GM19328 (cell line): ENCODE results near the gene SMC6.

Source experiments
- ATAC-seq: cut with Tn5 transposase; IDR thresholded peaks from one replicate; pipeline ENCODE4 v1.9.1; 2021; ENCODE audit warnings: mild to moderate bottlenecking, moderate library complexity; ENCODE audit not compliant: unreplicated experiment

SMC6 gene

GRCh38 chr2:17621781-17622180 is 131.8 kb downstream of the SMC6 start:
- no peak for ATAC-seq

DNA sequence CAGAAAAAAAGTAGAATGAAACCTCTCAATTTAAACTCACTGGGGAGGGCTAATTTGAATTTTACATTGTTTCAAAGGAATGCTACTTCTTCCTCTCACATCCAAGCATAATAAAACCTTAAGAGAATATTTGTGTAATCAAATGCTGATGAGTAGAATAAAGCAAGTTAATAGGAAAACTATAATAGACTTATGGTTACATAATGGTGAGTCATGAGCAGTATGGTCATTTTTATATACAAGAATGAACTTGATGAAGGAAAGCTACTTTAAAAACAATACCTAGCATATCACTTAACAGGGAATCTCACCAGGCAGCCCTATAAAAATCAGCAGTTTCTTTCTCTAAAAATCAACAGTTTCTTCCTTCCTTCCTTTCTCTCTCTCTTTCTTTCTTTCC is 132.8 kb downstream of the SMC6 start:
- no peak for ATAC-seq

- no peak for ATAC-seq
Observed at GRCh38 chr2:17620280-17620679, 133.3 kb downstream of the SMC6 start.

DNA sequence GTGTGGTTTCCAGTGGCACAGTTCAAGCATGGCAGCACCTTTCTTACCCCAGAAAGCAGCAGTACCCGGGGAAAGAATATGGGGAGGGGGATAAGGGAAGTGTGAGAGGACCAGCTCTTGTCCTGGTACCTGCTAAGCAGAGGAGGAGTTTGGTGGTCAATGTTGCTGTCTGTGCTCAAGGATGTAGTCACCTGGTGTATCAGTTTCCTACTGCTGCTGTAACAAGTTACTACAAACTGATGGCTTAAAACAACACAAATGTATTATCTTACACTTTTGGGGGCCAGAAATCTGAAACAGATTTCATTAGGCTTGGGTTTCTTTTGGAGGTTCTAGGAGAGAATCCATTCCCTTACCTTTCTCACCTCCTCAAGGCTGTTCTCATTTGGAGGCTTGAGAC is 135.7 kb downstream of the SMC6 start:
- no peak for ATAC-seq

DNA sequence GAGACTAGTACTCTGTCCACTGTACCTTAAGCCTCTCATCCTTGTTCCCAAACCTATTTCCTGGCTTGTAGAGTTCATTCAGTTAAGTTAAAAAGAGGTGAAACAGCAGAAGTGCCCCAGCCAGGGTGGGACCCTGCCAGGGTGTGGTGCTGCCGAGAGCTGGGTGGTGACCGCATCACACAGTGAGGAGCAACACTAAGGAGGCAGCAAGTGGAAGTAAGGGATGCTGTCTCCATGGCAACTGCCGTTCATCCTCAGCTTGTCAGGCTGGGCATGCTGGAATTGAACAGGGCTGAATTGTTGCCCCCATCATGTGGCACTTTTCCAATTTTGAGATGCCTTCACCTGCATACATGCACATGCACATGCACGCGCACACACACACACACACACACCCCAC is 136.1 kb downstream of the SMC6 start:
- no peak for ATAC-seq

GRCh38 chr2:17616405-17616804 is 137.2 kb downstream of the SMC6 start:
- no peak for ATAC-seq

DNA sequence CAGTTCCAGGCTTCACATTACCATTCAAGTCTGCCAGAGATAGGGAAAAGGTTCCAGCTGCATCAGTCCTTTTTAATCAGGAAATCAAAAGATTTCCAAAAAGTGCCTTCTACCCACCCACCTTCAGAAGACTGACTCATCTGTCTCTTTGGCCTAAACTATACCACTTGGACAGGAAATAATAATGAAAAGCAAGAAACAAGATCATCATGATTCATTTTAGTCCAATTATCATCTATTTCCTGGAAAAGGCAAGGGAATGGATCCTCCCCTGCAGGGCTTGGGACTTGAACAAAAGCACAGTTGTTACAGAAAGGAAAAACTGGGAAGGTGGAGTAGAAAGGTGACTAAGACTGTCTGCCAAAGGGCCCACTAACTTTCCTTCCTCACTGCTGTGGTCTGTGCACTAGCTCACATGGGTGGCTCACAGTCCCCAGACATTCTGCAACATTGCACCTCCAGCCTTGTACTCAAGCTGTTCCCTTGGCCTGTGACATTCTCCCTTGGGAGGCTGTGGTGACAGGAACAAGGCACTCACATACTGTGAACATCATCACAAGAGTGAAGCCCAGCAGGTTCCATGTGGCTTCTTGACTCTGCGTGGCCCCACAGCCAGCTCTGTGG is 137.8 kb downstream of the SMC6 start:
- ATAC-seq = no peak

GRCh38 chr2:17615147-17615546 is 138.5 kb downstream of the SMC6 start:
- no peak for ATAC-seq

DNA sequence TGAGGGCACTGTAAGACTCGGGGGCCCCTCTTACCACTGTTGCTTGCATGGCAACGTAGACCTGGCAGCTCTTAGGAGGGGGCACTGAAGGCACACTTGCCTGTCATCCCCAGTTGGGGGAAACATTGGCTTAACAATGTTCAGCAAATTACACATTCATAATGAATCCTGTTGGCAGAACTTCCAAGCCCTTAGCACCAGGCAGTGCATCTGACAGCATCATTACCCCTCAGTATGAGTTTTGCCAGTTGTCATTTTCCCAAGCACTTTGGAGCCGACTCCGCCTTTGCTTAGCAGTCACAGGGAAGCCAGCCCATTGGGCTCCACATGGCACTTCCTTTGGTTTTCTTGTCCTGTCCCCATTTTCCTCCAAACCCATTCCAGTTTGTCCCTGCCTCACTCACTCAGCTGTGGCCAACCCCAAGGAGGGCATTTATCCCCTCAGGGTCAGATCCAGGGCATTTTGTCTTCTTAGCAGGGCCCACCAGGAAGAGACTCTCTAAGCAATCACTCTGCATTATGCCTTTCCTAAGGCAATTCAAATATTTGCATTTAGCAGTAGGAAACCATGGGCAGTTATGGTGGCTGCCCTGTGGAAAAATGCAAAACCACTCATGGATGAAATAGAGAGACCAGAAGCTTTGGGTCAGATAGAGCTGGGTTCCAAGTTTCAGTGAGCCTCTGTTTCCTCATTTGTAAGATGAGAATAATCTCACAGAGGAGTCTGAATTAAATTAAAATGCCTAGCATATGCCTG is 139.3 kb downstream of the SMC6 start:
- no peak for ATAC-seq
